HCT116 (cell line): Measurements from ENCODE around the gene UPP1. TPM values are rescaled to one million over a fixed set of nuclear protein-coding genes. Genes with fewer than 3 reads are reported as not detected.

Source experiments
- ATAC-seq: fragments of 200-7000 bp; cut with Tn5 transposase; 2 replicates; pipeline ENCODE4 v1.9.1; 2020; ENCODE audit warnings: mild to moderate bottlenecking, moderate library complexity
- BruUV-seq: library from RNA; stranded (reverse); fragments of 400-500 nt; replicated peaks from 2 replicates; lab custom pipeline; 2021; lab: Mats Ljungman, UMichigan
- CTCF ChIA-PET: fragments of 300-600 bp; sonication (Branson Sonifier 250); formaldehyde crosslinking; loops from one replicate; lab custom pipeline; 2021; ENCODE audit warnings: antibody characterized with exemption; lab: Charles Lee
- POLR2A ChIA-PET: fragments of 300-600, 350-600 bp; sonication (Branson Sonifier 250); formaldehyde crosslinking; loops from one replicate; lab custom pipeline; 2021; ENCODE audit warnings: antibody characterized with exemption; lab: Charles Lee
- RAD21 ChIA-PET, 2 experiments: fragments of 300-600 bp; sonication (Branson Sonifier 250); formaldehyde crosslinking; loops; one replicate each; lab custom pipeline; 2023; ENCODE audit warnings: low total read pairs in 2 of 2; ENCODE audit not compliant: uncharacterized antibody in 2 of 2, unreplicated experiment in 2 of 2, low non-redundant PET in 1 of 2; lab: Charles Lee
- DNase-seq: peaks from one replicate; pipeline ENCODE4 v3.0.0-alpha.2; 2010; ENCODE audit warnings: low read depth, low spot score
- H2AFZ ChIP-seq: fragments of 200-600 bp; shearing (Covaris generic), sonication (generic); 2 replicates; pipeline ENCODE4 v1.6.1; 2017; ENCODE audit warnings: low read depth, mixed run types, mixed read lengths, antibody characterized with exemption, low read length; ENCODE audit not compliant: poor library complexity, severe bottlenecking
- H3K27ac ChIP-seq: 2 replicates; pipeline ENCODE4 v1.5.1; 2012; ENCODE audit warnings: low read depth, low read length
- H3K27me3 ChIP-seq: fragments of 200-600 bp; sonication (generic); 2 replicates; pipeline ENCODE4 v1.6.1; 2016; ENCODE audit warnings: mixed run types, low read length, mixed read lengths; ENCODE audit not compliant: insufficient read depth
- H3K36me3 ChIP-seq, 2 experiments: fragments of 200-500 bp in 1 of 2; fragments of 200-600 bp in 1 of 2; sonication (Bioruptor generic) in 1 of 2; sonication (generic) in 1 of 2; 2 replicates each; pipeline versions ENCODE4 v1.5.1 to v1.6.1; 2014 to 2016; ENCODE audit warnings: low read length in 2 of 2, inconsistent platforms in 1 of 2, mixed read lengths in 1 of 2, mixed run types in 1 of 2; ENCODE audit not compliant: insufficient read depth in 2 of 2, control insufficient read depth in 1 of 2
- H3K4me1 ChIP-seq, 2 experiments: fragments of 200-600 bp in 1 of 2; sonication (generic) in 1 of 2; 2 replicates each; pipeline versions ENCODE4 v1.5.1 to v1.6.1; 2012 to 2017; ENCODE audit warnings: low read length in 2 of 2, inconsistent platforms in 1 of 2, mild to moderate bottlenecking in 1 of 2, mixed read lengths in 1 of 2, mixed run types in 1 of 2, moderate library complexity in 1 of 2; ENCODE audit not compliant: insufficient read depth in 2 of 2, control insufficient read depth in 1 of 2
- H3K4me2 ChIP-seq: fragments of 200-600 bp; sonication (generic); 2 replicates; pipeline ENCODE4 v1.6.1; 2017; ENCODE audit warnings: mixed run types, low read length, mixed read lengths
- H3K4me3 ChIP-seq, 2 experiments: fragments of 200-600 bp in 1 of 2; sonication (generic) in 1 of 2; replicated peaks in 1 of 2; 2 replicates each; pipeline ENCODE4 v1.5.1; 2011 to 2016; ENCODE audit warnings: low read length in 2 of 2, control low read depth in 1 of 2, low read depth in 1 of 2, mild to moderate bottlenecking in 1 of 2, mixed read lengths in 1 of 2, mixed run types in 1 of 2
- H3K79me2 ChIP-seq: fragments of 200-600 bp; sonication (generic); 2 replicates; pipeline ENCODE4 v1.6.1; 2017; ENCODE audit warnings: mild to moderate bottlenecking, mixed run types, low read length, moderate library complexity, mixed read lengths; ENCODE audit not compliant: insufficient read depth
- H3K9ac ChIP-seq: fragments of 200-600 bp; sonication (generic); 2 replicates; pipeline ENCODE4 v1.6.1; 2016; ENCODE audit warnings: low read length, mixed read lengths
- H3K9me2 ChIP-seq: fragments of 200-600 bp; sonication (generic), shearing (Covaris generic); 2 replicates; pipeline ENCODE4 v1.6.1; 2017; ENCODE audit warnings: mixed run types, mild to moderate bottlenecking, moderate library complexity; ENCODE audit not compliant: insufficient read depth
- H3K9me3 ChIP-seq, 2 experiments: fragments of 200-500 bp in 1 of 2; fragments of 200-600 bp in 1 of 2; sonication (Bioruptor generic) in 1 of 2; sonication (generic) in 1 of 2; 2 replicates each; pipeline ENCODE4 v1.6.1; 2014 to 2017; ENCODE audit warnings: low read length in 2 of 2, mixed read lengths in 2 of 2, inconsistent platforms in 1 of 2, low read depth in 1 of 2, mild to moderate bottlenecking in 1 of 2, mixed run types in 1 of 2, moderate library complexity in 1 of 2; ENCODE audit not compliant: control insufficient read depth in 1 of 2, insufficient read depth in 1 of 2
- H4K20me1 ChIP-seq: fragments of 200-600 bp; sonication (generic), shearing (Covaris generic); 2 replicates; pipeline ENCODE4 v1.6.1; 2017; ENCODE audit warnings: mixed run types, mild to moderate bottlenecking, moderate library complexity; ENCODE audit not compliant: insufficient read depth
- CBX3 ChIP-seq: IDR thresholded peaks from 2 replicates; pipeline ENCODE4 v1.6.1; 2012; ENCODE audit warnings: low read depth
- CEBPB ChIP-seq: IDR thresholded peaks from 2 replicates; pipeline ENCODE4 v1.6.1; 2012; ENCODE audit warnings: low read depth
- EZH2 ChIP-seq: fragments of 200-600 bp; sonication (generic); IDR thresholded peaks from 2 replicates; pipeline ENCODE4 v1.6.1; 2017; ENCODE audit warnings: antibody characterized with exemption, mixed run types
- EZH2phosphoT487 ChIP-seq: fragments of 200-600 bp; IDR thresholded peaks from 2 replicates; pipeline ENCODE4 v1.6.1; 2018; ENCODE audit warnings: antibody characterized with exemption, borderline replicate concordance
- FOSL1 ChIP-seq: IDR thresholded peaks from 2 replicates; pipeline ENCODE4 v1.6.1; 2012; ENCODE audit warnings: low read depth
- JUND ChIP-seq: IDR thresholded peaks from 2 replicates; pipeline ENCODE4 v1.6.1; 2012
- POLR2AphosphoS5 ChIP-seq: IDR thresholded peaks from 2 replicates; pipeline ENCODE4 v1.6.1; 2011; ENCODE audit warnings: mild to moderate bottlenecking, low read depth, low read length, moderate library complexity
- RAD21 ChIP-seq: IDR thresholded peaks from 2 replicates; pipeline ENCODE4 v1.6.1; 2012; ENCODE audit warnings: low read depth, mild to moderate bottlenecking
- SP1 ChIP-seq: IDR thresholded peaks from 2 replicates; pipeline ENCODE4 v1.6.1; 2012; ENCODE audit warnings: low read depth
- SRF ChIP-seq: IDR thresholded peaks from 2 replicates; pipeline ENCODE4 v1.6.1; 2012; ENCODE audit warnings: low read depth
- YY1 ChIP-seq: IDR thresholded peaks from 2 replicates; pipeline ENCODE4 v1.6.1; 2011; ENCODE audit warnings: low read length, low read depth, moderate library complexity, mild to moderate bottlenecking; ENCODE audit not compliant: insufficient replicate concordance; ENCODE audit errors: extremely low read depth
- ZFX ChIP-seq: fragments of 450-650 bp; IDR thresholded peaks from 2 replicates; pipeline ENCODE4 v1.6.1; 2017
- ZNF274 ChIP-seq: fragments of 200-500 bp; sonication (Bioruptor generic); IDR thresholded peaks from 2 replicates; pipeline ENCODE4 v1.6.1; 2014; ENCODE audit warnings: mild to moderate bottlenecking, low read depth, low read length, inconsistent platforms
- intact Hi-C: fragments of 100-400 bp; cut with micrococcal nuclease; formaldehyde crosslinking; loops from 2 replicates; pipeline ENCODE4 v1.10.0; 2022
- total RNA-seq: library from RNA; stranded (reverse); gene quantifications from one replicate; pipeline ENCODE4 v1.2.1, GENCODE V29; 2021; ENCODE audit not compliant: unreplicated experiment
- TF ChIP-seq, protein P1 (sequence below), 3 experiments: fragments of 200-600 bp in 1 of 3; sonication (generic) in 1 of 3; IDR thresholded peaks in 2 of 3; conservative IDR thresholded peaks in 1 of 3; 2 replicates each; pipeline ENCODE4 v1.5.1; 2012 to 2017; ENCODE audit warnings: low read depth in 2 of 3, low read length in 2 of 3, antibody characterized with exemption in 1 of 3, borderline replicate concordance in 1 of 3, control low read depth in 1 of 3, mild to moderate bottlenecking in 1 of 3, mixed read lengths in 1 of 3, mixed run types in 1 of 3, moderate library complexity in 1 of 3; ENCODE audit not compliant: insufficient read depth in 1 of 3
- TF ChIP-seq, protein P2 (sequence below): IDR thresholded peaks from 2 replicates; pipeline ENCODE4 v1.6.1; 2012; ENCODE audit warnings: low read depth
- TF ChIP-seq, protein P3 (sequence below): IDR thresholded peaks from 2 replicates; pipeline ENCODE4 v1.6.1; 2012

The UPP1 gene
- total RNA-seq, 1 experiment from 2014 or later, result 42.7 TPM

DNA sequence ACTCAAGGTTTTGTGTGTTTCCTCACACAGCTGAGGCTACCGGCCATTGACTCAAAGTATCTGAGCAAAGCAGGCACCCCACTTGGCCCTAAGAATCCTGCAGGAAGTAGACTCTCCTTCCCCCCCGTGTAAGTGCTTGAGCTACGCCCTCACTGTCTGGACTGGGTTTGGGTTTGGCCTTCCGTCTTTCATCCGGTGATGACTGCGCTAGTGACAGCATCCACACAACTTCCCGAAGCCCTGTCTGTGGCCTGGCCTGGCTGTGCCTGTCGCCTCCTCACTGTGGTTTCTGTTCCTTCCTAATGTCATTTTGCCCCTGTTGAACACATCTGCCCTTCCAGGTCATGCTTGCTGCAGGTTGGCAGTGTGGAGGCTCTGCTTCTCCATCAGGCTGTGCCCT lies 39.2 kb upstream of the UPP1 start:
- ATAC-seq, result no peak

More for the DNA sequence above, 39.2 kb upstream of the UPP1 start:
- Histone ChIP-seq H3K9ac (no peak overlapping the region), H4K20me1 (no peaks in the 10 kb centered on the region), H3K27ac (no peak overlapping the region), H3K4me3 (no peak overlapping the region), H3K9me3 (no peaks in the 10 kb centered on the region), H3K36me3 (no peaks in the 10 kb centered on the region), H3K4me2 (no peak overlapping the region), H3K27me3 (no peaks in the 10 kb centered on the region), H3K9me2 (no peaks in the 10 kb centered on the region), H3K4me1 (peaks cover 6 to 32% of the 10 kb centered on the region in 2 experiments; a peak in 3 of 4 replicates), H3K79me2 (no peaks in the 10 kb centered on the region), H2AFZ (no peak overlapping the region)
- no peak for DNase-seq
- BruUV-seq, result no TSS peak
- POLR2A ChIA-PET, result no interaction called here
- CTCF ChIA-PET, result no interaction called here
- intact Hi-C loops, result no loop called here
- no peak for TF ChIP-seq YY1
- no peak for TF ChIP-seq POLR2AphosphoS5
- no peak for TF ChIP-seq ZNF274
- TF ChIP-seq, protein P1, sequence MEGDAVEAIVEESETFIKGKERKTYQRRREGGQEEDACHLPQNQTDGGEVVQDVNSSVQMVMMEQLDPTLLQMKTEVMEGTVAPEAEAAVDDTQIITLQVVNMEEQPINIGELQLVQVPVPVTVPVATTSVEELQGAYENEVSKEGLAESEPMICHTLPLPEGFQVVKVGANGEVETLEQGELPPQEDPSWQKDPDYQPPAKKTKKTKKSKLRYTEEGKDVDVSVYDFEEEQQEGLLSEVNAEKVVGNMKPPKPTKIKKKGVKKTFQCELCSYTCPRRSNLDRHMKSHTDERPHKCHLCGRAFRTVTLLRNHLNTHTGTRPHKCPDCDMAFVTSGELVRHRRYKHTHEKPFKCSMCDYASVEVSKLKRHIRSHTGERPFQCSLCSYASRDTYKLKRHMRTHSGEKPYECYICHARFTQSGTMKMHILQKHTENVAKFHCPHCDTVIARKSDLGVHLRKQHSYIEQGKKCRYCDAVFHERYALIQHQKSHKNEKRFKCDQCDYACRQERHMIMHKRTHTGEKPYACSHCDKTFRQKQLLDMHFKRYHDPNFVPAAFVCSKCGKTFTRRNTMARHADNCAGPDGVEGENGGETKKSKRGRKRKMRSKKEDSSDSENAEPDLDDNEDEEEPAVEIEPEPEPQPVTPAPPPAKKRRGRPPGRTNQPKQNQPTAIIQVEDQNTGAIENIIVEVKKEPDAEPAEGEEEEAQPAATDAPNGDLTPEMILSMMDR (IDR thresholded peaks at IDR 0.05 in 2 of 3, conservative IDR thresholded peaks at IDR 0.05 in 1 of 3; ENCODE audit: borderline replicate concordance in 1 of 3, insufficient read depth in 1 of 3, low read depth in 2 of 3, low read length in 2 of 3), result no peak
- no peak for TF ChIP-seq SRF
- no peak for TF ChIP-seq FOSL1
- TF ChIP-seq RAD21, result no peak
- no peak for TF ChIP-seq JUND
- TF ChIP-seq CEBPB, result no peak
- TF ChIP-seq SP1, result no peak
- TF ChIP-seq, protein P2, sequence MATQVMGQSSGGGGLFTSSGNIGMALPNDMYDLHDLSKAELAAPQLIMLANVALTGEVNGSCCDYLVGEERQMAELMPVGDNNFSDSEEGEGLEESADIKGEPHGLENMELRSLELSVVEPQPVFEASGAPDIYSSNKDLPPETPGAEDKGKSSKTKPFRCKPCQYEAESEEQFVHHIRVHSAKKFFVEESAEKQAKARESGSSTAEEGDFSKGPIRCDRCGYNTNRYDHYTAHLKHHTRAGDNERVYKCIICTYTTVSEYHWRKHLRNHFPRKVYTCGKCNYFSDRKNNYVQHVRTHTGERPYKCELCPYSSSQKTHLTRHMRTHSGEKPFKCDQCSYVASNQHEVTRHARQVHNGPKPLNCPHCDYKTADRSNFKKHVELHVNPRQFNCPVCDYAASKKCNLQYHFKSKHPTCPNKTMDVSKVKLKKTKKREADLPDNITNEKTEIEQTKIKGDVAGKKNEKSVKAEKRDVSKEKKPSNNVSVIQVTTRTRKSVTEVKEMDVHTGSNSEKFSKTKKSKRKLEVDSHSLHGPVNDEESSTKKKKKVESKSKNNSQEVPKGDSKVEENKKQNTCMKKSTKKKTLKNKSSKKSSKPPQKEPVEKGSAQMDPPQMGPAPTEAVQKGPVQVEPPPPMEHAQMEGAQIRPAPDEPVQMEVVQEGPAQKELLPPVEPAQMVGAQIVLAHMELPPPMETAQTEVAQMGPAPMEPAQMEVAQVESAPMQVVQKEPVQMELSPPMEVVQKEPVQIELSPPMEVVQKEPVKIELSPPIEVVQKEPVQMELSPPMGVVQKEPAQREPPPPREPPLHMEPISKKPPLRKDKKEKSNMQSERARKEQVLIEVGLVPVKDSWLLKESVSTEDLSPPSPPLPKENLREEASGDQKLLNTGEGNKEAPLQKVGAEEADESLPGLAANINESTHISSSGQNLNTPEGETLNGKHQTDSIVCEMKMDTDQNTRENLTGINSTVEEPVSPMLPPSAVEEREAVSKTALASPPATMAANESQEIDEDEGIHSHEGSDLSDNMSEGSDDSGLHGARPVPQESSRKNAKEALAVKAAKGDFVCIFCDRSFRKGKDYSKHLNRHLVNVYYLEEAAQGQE, result no peak
- TF ChIP-seq ZFX, result no peak
- no peak for TF ChIP-seq EZH2phosphoT487
- TF ChIP-seq, protein P3, sequence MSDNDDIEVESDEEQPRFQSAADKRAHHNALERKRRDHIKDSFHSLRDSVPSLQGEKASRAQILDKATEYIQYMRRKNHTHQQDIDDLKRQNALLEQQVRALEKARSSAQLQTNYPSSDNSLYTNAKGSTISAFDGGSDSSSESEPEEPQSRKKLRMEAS, result no peak
- TF ChIP-seq EZH2, result no peak
- no peak for TF ChIP-seq CBX3
- RAD21 ChIA-PET, result no interaction called here
